Central memory CD4-positive, alpha-beta T cell (primary cell): Measurements from ENCODE around the gene SMAD3.

Experiments used
- DNase-seq: peaks from one replicate; pipeline ENCODE4 v3.0.0; 2022

The SMAD3 gene

DNA sequence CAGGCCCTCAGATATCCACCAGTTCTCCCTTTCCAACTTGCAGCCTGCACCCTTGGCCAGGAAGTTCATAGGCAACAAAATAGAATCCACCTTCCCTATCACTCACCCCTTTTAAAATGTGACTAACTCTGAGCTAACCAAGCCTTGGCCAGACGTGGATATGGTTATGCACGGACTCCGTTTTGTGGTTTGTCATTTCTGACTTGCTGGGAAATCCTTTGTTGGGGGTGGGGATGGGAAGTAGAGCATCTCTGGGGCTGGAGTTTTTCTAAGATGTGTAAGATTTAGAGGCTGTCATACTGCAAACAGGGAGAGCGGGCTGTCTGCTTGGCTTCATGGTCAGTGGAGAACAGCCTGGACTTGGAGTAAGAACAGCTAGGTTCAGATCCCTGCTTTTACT lies 62.6 kb downstream of the SMAD3 start:
- no peak for DNase-seq

DNA sequence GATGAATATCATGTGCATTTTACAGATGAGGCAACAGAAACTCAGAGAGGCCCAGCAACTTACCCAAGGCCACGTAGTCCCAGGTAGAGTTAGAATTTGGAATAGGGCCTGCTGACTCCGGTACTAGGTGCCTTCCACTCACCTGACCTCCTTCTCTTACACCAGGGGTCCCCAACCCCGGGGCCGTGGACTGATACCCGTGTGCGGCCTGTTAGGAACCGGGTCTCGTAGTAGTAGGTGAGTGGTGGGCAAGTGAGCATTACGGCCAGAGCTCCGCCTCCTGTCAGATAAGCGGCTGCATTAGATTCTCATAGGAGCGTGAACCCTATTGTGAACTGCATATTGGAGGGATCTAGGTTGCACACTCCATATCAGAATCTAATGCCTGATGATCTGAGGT lies 64.8 kb downstream of the SMAD3 start:
- no peak for DNase-seq

DNA sequence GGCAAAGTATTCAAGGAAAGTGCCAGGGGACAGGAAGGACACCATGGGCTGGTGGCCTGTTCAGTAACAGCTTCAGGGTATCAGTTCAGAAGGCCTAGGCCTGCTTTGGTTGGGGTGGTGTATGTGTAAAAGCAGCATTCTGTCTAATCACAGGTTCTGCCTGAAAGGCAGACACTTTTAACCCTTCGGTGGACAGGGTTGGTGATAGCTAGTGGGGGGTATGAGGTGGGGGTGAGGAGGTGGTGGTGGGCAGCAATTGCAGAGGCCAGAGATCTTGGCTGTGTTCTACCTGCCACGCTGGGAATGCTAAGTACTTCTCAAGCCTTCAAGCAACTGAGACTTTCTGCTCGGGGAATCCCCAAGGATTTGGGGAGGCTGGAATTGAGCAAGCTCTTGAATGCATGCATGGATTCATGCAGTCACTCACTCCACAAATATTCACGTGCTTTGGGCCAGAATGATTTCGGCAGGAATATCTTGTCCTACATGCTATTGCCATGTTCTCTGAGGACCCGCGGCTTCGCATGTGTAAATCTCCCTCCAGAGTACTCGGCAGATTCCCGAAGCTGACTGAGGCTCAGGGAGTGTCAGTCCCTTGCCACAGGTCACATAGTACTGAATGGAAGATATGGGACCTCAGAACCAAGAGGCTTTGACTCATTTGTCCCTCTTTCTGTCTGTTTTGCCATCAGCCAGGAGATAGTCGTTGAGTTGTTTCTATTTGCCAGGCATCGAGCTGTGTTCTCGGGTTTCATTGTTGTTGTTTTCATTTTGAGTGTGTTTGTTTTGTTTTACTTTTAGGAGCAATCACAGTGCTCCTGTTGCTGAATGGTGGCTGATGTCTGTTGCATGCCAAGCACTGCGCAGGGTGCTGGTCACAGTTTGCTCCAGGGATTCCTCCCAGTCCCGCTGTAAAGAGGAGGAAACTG lies 65.5 kb downstream of the SMAD3 start:
- DNase-seq, result no peak

DNA sequence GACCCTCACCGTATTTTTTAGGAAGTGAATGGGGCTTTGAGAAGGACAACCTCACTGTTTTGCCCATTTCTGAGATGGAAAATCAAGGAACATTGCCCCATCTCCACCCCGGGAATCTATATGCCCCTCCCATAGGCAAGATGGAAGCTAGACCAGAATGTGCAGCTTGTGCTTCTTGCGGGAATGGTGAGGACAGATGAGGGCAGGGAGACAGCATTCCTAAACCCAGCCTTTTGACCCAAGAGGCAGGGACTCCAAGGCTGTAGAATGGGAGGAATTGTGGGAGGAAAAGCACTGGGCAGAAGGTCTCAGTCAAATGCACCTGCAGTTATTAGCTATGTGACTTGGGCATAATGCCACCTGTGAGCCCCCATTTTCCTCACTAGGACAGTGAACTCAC lies 66.9 kb downstream of the SMAD3 start:
- no peak for DNase-seq

DNA sequence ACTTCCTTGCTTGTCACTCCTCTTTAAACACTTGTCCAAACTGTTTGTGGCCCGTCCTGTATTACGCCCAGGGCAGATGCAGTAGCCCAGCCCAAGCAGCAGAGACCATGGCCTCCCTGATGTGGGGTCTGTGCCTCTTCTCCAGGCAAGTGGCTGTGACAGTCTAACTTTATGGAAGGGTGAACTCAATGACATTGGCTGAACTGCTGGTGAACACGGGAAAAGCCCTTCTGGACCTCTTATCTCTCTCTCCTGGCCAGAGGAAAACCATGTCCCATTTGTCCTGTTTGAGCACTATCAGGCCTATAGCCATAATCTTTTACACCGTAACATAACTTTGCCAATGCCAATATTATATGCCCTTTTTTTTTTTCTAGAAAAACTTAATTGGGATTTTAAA lies 67.6 kb downstream of the SMAD3 start:
- no peak for DNase-seq

DNA sequence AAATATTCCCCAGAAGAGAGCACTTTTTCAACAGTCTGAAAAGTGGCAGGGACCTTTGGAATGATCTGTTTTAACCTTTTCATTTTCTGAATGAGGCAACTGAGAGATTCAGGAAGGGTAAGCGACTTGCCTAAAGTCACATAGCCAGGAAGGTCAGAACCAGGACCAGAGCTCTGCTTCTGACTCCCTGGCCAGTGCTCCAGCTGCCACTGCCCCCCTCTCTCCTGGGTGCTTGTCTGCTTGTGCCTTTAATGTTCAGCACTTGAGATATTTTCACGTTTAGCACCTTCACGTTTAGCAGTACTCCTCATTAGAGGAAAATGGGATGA lies 68.3 kb downstream of the SMAD3 start:
- no peak for DNase-seq

DNA sequence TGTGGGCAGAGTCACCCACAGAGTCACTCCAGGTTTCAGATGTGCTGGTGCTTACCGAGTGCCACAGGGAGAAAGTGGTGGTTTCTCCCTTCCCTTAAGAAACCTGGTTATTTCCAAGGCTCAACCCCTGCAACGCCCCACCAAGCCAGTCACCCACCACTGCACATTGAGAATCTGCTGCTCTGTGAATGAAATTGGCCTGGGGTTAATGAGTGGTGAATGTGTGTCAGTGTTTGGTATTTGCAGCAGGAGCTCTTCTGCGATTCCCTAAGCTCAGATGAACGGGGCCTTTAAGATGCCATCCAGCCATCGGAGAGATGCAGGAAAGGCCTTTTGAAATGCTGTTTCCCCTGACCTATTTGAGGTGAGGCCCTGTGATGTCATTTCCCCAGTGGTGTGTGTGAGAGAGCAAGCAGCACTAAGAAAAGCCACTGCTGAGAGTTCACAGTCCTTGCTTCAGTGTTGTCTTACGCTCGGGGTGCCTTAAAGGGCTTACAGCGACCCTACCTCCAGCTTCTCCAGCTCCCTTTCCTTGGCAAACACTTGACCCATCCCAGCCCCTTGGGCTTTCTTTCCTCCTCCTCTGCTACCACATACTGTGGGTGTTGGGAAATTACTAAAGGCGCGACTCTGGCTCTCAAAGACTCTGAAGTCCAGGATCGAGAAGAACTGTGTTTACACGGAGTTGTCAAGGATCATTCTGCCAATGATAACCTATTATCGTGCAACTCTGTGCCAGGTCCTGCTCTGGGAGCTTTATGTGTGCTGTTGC lies 68.9 kb downstream of the SMAD3 start:
- DNase-seq, result peak; percentile 83

DNA sequence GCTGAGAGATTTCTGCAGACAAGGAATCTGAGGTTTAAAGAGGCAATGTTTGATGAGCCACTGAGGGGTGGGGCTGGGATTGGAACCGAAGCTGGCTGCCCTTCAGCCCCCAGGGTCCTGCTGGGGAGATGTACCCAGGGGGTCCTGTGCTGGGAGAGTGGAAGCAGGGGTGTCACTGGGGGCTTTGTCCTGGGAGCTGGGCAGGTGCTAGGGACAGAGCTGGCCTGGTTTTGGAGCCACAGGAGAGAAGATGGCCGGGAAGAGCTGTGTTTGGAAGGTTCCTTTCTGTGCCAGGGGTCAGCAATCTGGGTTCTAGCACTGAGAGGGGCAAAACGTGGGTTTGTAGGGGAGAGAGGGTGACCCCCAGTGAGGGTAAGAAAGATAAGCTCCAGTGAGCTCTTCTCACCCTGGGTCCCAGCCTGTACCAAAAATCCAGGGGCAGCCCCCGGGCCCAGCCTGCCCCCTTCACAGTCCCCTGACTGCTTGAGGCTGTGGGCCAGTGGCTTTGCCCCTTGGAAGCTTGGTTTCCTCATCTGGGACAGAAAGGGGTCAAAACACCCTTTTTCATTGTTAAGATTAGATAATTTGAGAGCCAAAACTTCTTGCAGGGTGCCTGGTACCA lies 69.6 kb downstream of the SMAD3 start:
- DNase-seq, result no peak

DNA sequence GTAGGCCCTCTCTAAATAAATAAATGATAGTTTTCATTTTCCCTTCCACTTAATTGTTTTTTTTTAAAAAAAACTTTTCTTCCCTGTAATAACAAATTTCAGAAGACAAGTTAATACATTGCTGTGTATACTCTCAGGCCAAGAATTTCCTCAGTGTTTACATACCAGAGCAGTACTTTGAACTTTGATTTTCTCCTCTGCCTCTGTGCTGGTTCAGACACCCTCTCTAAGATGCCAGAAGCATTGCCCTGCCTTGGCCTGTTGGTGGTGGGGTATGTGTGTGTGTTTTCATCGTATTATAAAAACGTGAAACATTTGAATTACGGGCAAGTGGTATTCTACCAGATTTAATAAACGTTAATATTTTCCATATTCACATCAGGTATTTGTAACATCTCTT lies 70.1 kb downstream of the SMAD3 start:
- no peak for DNase-seq

DNA sequence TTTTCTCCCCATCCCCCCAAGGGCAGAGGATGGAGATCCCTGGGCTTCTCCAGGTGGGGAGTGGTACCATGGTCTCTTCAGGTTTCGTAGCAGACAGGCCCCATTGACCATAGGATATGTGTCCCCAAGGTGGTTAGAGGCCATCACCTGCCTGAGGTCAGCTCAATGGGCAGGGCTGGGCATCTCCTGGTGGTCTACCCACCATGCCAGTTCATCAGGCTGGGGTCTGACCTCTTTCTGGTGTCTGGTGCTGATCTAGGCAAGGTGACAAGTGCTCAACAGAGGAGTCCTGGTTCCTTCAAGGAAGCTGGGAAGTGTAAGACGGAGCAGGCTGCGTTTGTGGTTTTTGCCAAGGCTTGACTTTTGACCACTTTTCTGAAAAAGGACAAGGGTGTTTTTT lies 71.4 kb downstream of the SMAD3 start:
- no peak for DNase-seq

DNA sequence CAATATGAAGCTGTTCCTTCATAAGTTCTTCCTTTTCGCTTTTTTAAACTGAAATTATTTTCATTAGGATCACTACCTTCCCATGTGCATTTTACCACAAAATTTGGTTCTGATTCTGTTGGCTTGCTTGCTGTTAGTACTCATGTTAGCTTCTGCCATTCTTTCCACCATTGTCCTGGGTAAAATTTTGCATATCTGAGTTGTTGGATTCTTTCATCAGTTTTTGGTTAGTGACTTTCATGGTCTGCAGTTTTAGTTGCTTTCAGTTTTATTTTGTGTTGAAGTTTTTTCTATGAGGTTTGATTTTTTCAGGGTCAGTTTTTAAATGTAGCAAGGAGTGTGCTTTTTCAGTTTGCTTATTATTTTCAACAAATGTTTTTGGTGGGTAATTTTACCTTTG lies 71.9 kb downstream of the SMAD3 start:
- DNase-seq, result no peak

DNA sequence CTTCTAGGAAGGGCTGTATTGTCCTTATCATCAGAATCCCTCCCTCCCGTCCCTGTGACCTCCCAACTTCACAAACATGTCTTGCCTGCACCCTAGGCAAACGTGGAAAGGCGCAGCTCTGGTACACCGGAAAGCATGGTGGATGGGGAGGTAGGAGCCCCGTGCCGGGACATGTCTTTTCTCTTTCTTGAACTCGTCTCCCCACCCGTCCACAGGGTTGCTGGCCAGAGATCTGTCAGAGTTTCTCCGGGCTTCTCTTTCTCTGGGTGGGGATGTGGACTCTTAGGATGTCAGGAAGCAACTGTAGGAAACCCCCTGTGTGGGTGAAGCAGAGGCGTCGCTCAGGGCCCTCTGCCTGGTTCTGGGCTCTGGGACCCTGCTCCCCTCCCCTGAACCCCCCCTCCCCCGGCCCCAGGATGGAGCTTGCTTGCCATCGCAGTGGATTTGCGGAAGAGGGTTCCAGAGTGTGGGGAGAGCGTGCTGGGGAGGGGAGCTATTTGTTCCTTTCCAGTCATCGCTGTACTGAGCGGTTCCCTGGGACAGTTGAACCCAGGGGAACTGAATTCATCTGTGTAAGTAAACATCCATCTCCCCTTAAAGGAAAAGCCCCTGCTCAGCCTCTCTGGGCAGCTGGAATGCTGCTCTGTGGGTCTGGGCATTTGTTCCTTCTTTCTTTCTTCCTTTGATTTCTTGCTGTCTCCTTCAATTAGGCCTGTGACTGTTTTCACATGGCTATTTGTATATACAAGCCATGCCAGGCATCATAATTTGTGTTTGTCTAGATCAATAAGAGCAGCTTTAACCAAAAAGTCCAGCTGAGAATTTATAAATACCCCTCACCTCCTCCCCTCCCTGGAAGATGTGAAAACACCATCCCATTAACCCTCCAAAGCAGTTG lies 72.8 kb downstream of the SMAD3 start:
- no peak for DNase-seq

DNA sequence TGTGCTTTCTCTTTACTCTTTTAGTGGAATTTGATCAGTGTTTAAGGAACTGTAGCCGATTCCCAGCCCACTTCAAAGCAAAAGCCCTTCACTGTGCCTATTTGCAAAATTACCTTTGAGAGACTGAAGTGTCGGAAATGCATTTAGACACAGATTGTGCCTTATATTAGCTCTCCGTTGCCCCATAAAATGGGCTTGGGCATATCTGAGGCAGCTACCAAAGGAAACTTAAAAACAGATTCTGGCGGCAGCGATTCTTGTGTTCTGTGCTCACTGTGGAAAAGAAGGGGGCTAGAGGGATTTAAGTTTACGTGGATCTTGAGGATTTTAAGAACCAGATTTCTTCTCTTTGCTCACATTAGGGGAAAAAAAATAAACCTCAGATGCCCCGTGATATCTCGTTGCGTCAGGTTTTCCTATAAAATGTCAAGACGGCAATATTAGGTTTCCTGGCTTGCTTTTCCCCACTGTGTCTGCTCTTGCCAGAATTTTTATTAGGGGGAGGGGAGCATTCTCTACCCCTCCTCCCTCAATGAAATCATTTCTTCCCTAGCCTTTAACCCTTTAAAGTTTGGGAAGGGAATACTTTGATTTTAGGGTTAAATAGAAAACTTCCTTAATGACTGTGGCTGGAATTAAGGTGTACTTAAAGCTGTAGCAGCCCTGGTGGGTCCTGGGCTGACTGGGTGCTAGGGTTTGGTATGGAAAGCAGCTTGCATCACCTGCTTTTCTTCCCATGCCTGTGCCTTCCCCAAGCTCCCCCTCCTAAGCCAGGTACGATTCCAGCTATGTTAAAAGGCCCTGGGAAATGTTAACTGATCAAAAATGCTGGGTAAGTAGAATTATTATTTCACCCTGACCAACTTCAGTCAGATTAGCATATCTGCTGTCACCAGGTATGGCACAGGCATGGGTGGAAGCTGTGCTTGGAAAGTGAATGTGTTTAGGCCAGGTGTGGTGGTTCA lies 73.8 kb downstream of the SMAD3 start:
- DNase-seq, result no peak

DNA sequence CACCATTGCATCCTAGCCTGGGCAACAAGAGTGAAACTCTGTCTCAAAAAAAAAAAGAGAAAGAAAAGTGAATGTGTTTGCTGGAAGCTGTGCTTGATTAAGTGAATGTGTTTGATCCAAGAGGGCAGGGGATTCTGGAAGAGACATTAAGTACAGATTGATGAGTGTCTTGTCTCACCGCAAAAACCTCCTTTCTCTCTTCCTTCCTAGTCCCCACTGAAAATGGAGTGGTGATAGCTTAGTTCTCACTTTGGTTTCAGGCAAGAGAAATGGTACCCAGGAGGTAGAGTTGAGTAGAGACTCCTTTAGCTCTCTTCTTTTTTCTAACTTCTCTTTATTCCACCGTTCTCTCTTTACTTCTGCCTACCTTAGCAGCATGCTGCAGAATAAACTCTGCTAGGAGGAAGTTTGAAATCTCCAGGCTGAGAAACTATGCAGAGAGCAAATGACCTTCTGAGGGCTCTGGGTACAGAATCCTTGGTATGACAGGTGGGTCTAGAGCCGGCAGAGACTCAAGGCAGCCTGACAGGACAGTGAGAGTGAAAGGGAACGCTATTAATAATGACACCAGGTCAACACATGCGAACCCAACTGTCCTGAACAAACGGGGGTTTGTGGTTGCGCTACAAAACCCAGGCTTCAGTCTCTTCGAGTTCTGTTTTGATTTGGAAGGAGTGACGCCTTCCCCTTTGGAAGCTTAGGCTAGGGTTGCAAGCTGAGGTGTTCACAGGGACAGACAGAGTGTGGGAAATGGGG lies 74.9 kb downstream of the SMAD3 start:
- no peak for DNase-seq

DNA sequence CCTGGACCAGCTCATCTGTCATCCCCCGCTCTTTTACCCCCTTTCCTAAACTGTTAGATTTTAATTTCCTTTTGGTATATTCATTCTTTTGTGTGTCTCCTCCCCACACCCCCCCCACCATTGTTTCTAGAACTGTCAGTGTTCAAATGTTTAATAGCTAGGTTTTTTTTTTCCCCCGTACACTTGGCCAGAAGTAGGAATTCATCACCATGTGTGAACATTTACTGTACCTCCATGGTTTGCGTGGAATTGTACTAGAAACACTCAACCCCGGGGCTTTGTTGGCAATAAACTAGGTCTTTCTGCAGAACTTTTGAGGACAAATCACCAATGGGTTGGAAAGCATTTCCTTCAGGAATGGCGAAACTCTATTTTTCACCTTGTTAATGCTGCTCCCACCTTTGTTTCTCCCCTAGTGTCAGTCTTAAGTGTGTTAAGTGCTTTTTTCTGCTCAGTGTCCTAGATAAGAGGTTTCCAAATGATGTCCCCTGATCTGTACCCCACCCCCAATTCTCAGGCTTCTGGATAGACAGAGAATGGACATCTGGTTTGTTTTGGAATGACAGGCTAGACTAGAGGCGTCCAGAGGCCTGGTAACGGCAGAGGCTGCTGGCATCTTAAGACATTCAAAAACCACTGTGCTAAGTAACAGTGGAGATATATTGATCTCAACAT lies 76.8 kb downstream of the SMAD3 start:
- no peak for DNase-seq

DNA sequence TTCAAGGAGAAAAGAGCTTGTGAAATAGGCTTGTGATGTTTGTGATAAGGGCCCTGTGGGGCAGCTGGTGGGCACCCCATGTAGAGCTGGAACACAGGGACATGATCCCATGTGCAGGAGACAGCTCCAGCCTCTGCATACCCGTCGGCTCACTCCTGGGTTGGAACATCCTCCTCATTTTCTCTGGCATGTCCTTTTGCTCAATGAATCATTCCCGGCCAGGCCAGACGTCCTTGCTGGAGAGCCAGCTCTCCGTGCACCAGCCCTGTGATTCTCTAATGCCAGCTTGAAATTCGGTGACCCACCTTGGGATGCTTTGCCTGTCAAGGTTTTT lies 77.3 kb downstream of the SMAD3 start:
- no peak for DNase-seq

DNA sequence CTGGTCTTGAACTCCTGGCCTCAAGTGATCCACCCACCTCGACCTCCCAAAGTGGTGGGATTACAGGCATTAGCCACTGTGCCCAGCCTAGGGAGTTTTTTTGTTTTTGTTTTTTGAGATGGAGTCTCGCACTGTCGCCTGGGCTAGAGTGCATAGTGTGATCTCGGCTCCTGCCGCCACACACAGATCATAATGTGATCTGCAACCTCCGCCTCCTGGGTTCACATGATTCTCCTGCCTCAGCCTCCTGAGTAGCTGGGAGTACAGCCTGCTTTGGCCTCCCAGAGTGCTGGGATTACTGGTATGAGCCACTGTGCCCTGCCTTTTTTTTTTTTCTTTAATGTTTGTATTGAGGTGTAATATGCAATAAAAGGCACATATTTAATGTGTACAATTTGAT lies 78.2 kb downstream of the SMAD3 start:
- DNase-seq, result no peak

DNA sequence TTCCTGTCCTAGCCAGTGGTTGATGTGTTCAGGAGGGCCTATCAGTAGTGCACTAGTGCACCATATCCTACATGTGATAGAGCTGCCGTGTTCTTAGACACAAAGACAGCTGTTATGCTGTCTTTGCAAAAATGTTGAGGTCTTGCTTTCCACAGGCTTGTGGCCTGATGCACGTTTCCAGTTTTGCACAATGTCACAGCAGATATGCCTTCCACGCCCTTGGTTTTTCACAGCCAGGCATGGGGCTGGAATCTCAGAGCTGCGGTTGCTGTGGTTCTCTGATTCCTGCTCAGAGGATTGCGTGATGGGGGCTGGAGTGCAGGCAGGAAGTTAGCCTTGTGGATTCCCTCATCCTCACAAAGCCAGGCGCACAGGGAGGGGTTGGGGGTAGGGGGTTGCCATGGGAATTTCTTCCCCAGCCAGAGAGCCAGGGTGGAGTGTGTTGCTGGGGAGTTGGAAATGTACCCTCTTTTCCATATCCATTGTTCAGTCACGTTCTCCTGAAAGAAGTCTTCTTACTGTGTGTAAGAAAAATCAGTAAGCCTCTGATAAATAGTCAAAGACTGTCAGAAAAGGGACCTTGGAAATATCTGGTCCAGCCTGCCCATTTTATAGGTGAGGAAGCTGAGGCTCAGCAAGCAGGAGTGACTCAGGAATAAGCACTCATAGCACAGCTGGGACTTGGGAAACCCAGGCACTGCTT lies 79.4 kb downstream of the SMAD3 start:
- no peak for DNase-seq

DNA sequence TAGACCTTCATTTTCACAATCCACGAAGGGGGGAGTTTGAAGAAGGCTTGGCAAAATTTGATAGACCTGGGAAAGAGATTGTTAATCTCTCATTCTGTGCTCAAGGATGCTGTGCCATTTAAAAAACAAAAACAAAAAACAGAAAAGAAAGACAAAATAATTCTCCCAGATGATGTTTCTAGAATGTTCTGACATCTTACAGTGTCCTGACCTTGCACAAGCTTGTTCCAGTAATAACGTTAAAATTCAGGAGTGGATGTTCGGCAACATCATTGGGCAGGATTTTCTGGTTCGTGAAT lies 79.9 kb downstream of the SMAD3 start:
- no peak for DNase-seq

DNA sequence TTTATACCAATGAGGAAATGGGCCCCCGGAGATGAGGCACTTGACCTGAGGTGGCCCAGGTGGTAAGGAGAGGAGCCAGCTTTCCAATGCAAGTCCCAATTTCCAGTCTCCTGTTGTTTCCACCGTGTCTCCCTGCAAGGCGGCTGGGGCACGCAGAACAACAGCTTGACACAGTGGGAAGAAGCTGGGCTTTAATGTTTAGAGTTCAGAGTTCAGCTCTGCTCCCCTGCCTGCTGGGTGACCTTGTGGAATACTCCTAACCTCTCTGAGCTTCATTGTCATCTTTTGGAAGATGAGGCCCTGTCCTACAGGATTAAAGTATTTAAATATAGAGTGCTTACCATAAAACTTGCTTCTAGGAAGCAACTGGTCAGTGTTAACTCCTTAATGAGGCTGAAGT lies 80.3 kb downstream of the SMAD3 start:
- no peak for DNase-seq
